Measurements from ENCODE around the gene TNS3. TPM values are rescaled to one million over a fixed set of nuclear protein-coding genes. Genes with fewer than 3 reads are reported as not detected.

Gene TNS3
- total and polyA plus RNA-seq, 5 donors from 2014 or later = 1.4 TPM; not detected in 4

- Histone ChIP-seq H3K4me3 (ENCODE audit: low read depth, low read length) (no peak overlapping the region), H3K27ac (ENCODE audit: insufficient read depth, low read length, poor library complexity, severe bottlenecking) (no peak overlapping the region), H3K27me3 (ENCODE audit: control insufficient read depth, insufficient read depth, low read length) (peaks cover 5% of the 10 kb centered on the region), H3K36me3 (ENCODE audit: control insufficient read depth, insufficient read depth, low read length) (no peaks in the 10 kb centered on the region), H3K4me1 (ENCODE audit: control insufficient read depth, insufficient read depth, low read length, poor library complexity, severe bottlenecking) (no peaks in the 10 kb centered on the region), H3K9me3 (ENCODE audit: control insufficient read depth in 2 of 2, low read length in 2 of 2) (no peaks in the 10 kb centered on the region)
- no peaks in the 10 kb centered on the region for H3K36me3 Mint-ChIP-seq
- H3K27ac Mint-ChIP-seq = no peak overlapping the region
- DNase-seq = no peak
- H3K9me3 Mint-ChIP-seq = peaks cover 0 to 3% (median 0%) of the 10 kb centered on the region in 7 donors
- H3K4me3 Mint-ChIP-seq = no peak overlapping the region
- no peak for ATAC-seq (ENCODE audit: low read depth in 2 of 2)
- H3K4me1 Mint-ChIP-seq = no peaks in the 10 kb centered on the region
- peaks cover 38% of the 10 kb centered on the region for H3K27me3 Mint-ChIP-seq
Measured at GRCh38 chr7:47582764-47583738, 1.1 kb upstream of the TNS3 start.

GRCh38 chr7:47581438-47581803 lies 490 bp downstream of the TNS3 start:
- DNase-seq (no peak), ATAC-seq (ENCODE audit: low read depth in 2 of 2) (peak in 1 of 2 donors; percentile 5)
- H3K4me1 Mint-ChIP-seq = no peaks in the 10 kb centered on the region

GRCh38 chr7:47580811-47581331 lies 1.0 kb downstream of the TNS3 start:
- Mint-ChIP-seq H3K4me3 (no peak overlapping the region), H3K36me3 (no peaks in the 10 kb centered on the region), H3K4me1 (no peaks in the 10 kb centered on the region), H3K27me3 (peaks cover 43% of the 10 kb centered on the region), H3K9me3 (peaks cover 0 to 3% (median 0%) of the 10 kb centered on the region in 7 donors), H3K27ac (no peak overlapping the region)
- H3K4me1 ChIP-seq (ENCODE audit: control insufficient read depth, insufficient read depth, low read length, poor library complexity, severe bottlenecking) = no peaks in the 10 kb centered on the region
- peaks cover 5% of the 10 kb centered on the region for H3K27me3 ChIP-seq (ENCODE audit: control insufficient read depth, insufficient read depth, low read length)
- H3K36me3 ChIP-seq (ENCODE audit: control insufficient read depth, insufficient read depth, low read length) = no peaks in the 10 kb centered on the region
- ATAC-seq (ENCODE audit: low read depth in 2 of 2) (no peak), DNase-seq (no peak)
- H3K9me3 ChIP-seq (ENCODE audit: control insufficient read depth in 2 of 2, low read length in 2 of 2) = no peaks in the 10 kb centered on the region
- H3K27ac ChIP-seq (ENCODE audit: insufficient read depth, low read length, poor library complexity, severe bottlenecking) = no peak overlapping the region
- H3K4me3 ChIP-seq (ENCODE audit: low read depth, low read length) = no peak overlapping the region

More at GRCh38 chr7:47581438-47581803, 490 bp downstream of the TNS3 start:
- Mint-ChIP-seq H3K9me3 (peaks cover 0 to 3% (median 0%) of the 10 kb centered on the region in 7 donors), H3K27ac (no peak overlapping the region), H3K4me3 (no peak overlapping the region), H3K27me3 (peaks cover 43% of the 10 kb centered on the region), H3K36me3 (no peaks in the 10 kb centered on the region)
- Histone ChIP-seq H3K9me3 (ENCODE audit: control insufficient read depth in 2 of 2, low read length in 2 of 2) (no peaks in the 10 kb centered on the region), H3K4me1 (ENCODE audit: control insufficient read depth, insufficient read depth, low read length, poor library complexity, severe bottlenecking) (no peaks in the 10 kb centered on the region), H3K27ac (ENCODE audit: insufficient read depth, low read length, poor library complexity, severe bottlenecking) (no peak overlapping the region), H3K27me3 (ENCODE audit: control insufficient read depth, insufficient read depth, low read length) (peaks cover 5% of the 10 kb centered on the region), H3K36me3 (ENCODE audit: control insufficient read depth, insufficient read depth, low read length) (no peaks in the 10 kb centered on the region), H3K4me3 (ENCODE audit: low read depth, low read length) (no peak overlapping the region)

- Histone ChIP-seq H3K4me3 (ENCODE audit: low read depth, low read length) (no peak overlapping the region), H3K36me3 (ENCODE audit: control insufficient read depth, insufficient read depth, low read length) (no peaks in the 10 kb centered on the region), H3K27me3 (ENCODE audit: control insufficient read depth, insufficient read depth, low read length) (peaks cover 5% of the 10 kb centered on the region), H3K27ac (ENCODE audit: insufficient read depth, low read length, poor library complexity, severe bottlenecking) (no peak overlapping the region), H3K9me3 (ENCODE audit: control insufficient read depth in 2 of 2, low read length in 2 of 2) (no peaks in the 10 kb centered on the region), H3K4me1 (ENCODE audit: control insufficient read depth, insufficient read depth, low read length, poor library complexity, severe bottlenecking) (no peaks in the 10 kb centered on the region)
- Mint-ChIP-seq H3K9me3 (peaks cover 0 to 3% (median 0%) of the 10 kb centered on the region in 7 donors), H3K4me1 (no peaks in the 10 kb centered on the region), H3K4me3 (no peak overlapping the region), H3K36me3 (no peaks in the 10 kb centered on the region), H3K27me3 (peaks cover 38% of the 10 kb centered on the region), H3K27ac (no peak overlapping the region)
- ATAC-seq (ENCODE audit: low read depth in 2 of 2) (no peak), DNase-seq (no peak)
Measured at GRCh38 chr7:47580175-47580706, 1.7 kb downstream of the TNS3 start.

- H3K4me1 ChIP-seq (ENCODE audit: control insufficient read depth, insufficient read depth, low read length, poor library complexity, severe bottlenecking) = no peaks in the 10 kb centered on the region
- H3K27me3 Mint-ChIP-seq = peaks cover 32% of the 10 kb centered on the region
- no peak overlapping the region for H3K4me3 Mint-ChIP-seq
- H3K27ac Mint-ChIP-seq = no peak overlapping the region
- no peak for ATAC-seq (ENCODE audit: low read depth in 2 of 2)
- peaks cover 5% of the 10 kb centered on the region for H3K27me3 ChIP-seq (ENCODE audit: control insufficient read depth, insufficient read depth, low read length)
- peaks cover 0 to 1% (median 0%) of the 10 kb centered on the region in 7 donors for H3K9me3 Mint-ChIP-seq
- H3K36me3 ChIP-seq (ENCODE audit: control insufficient read depth, insufficient read depth, low read length) = no peaks in the 10 kb centered on the region
- no peaks in the 10 kb centered on the region for H3K36me3 Mint-ChIP-seq
- H3K4me1 Mint-ChIP-seq = no peaks in the 10 kb centered on the region
- H3K27ac ChIP-seq (ENCODE audit: insufficient read depth, low read length, poor library complexity, severe bottlenecking) = no peak overlapping the region
- no peaks in the 10 kb centered on the region for H3K9me3 ChIP-seq (ENCODE audit: control insufficient read depth in 2 of 2, low read length in 2 of 2)
- H3K4me3 ChIP-seq (ENCODE audit: low read depth, low read length) = no peak overlapping the region
- no peak for DNase-seq
Measured at GRCh38 chr7:47579458-47579857, 2.5 kb downstream of the TNS3 start.

GRCh38 chr7:47578579-47579270 lies 3.2 kb downstream of the TNS3 start:
- Histone ChIP-seq H3K9me3 (ENCODE audit: control insufficient read depth in 2 of 2, low read length in 2 of 2) (no peaks in the 10 kb centered on the region), H3K27ac (ENCODE audit: insufficient read depth, low read length, poor library complexity, severe bottlenecking) (no peak overlapping the region), H3K36me3 (ENCODE audit: control insufficient read depth, insufficient read depth, low read length) (no peaks in the 10 kb centered on the region), H3K4me3 (ENCODE audit: low read depth, low read length) (no peak overlapping the region), H3K4me1 (ENCODE audit: control insufficient read depth, insufficient read depth, low read length, poor library complexity, severe bottlenecking) (no peaks in the 10 kb centered on the region), H3K27me3 (ENCODE audit: control insufficient read depth, insufficient read depth, low read length) (peaks cover 5% of the 10 kb centered on the region)
- Mint-ChIP-seq H3K4me1 (peaks cover 0 to 3% (median 0%) of the 10 kb centered on the region in 4 donors), H3K9me3 (peaks cover 0 to 1% (median 0%) of the 10 kb centered on the region in 7 donors), H3K27me3 (peaks cover 29% of the 10 kb centered on the region), H3K27ac (no peak overlapping the region), H3K36me3 (no peaks in the 10 kb centered on the region), H3K4me3 (no peak overlapping the region)
- DNase-seq = no peak
- ATAC-seq (ENCODE audit: low read depth in 2 of 2) = no peak

- ATAC-seq (ENCODE audit: low read depth in 2 of 2) (no peak), DNase-seq (no peak)
- Mint-ChIP-seq H3K4me1 (peaks cover 0 to 3% (median 0%) of the 10 kb centered on the region in 4 donors), H3K9me3 (peaks cover 0 to 3% (median 0%) of the 10 kb centered on the region in 7 donors), H3K4me3 (no peak overlapping the region), H3K36me3 (no peaks in the 10 kb centered on the region), H3K27ac (peak overlapping the region in 1 of 3 donors; percentile 79), H3K27me3 (peaks cover 21% of the 10 kb centered on the region)
- peaks cover 2% of the 10 kb centered on the region for H3K27me3 ChIP-seq (ENCODE audit: control insufficient read depth, insufficient read depth, low read length)
- H3K4me3 ChIP-seq (ENCODE audit: low read depth, low read length) = no peak overlapping the region
- H3K27ac ChIP-seq (ENCODE audit: insufficient read depth, low read length, poor library complexity, severe bottlenecking) = no peak overlapping the region
- H3K9me3 ChIP-seq (ENCODE audit: control insufficient read depth in 2 of 2, low read length in 2 of 2) = no peaks in the 10 kb centered on the region
- no peaks in the 10 kb centered on the region for H3K36me3 ChIP-seq (ENCODE audit: control insufficient read depth, insufficient read depth, low read length)
- no peaks in the 10 kb centered on the region for H3K4me1 ChIP-seq (ENCODE audit: control insufficient read depth, insufficient read depth, low read length, poor library complexity, severe bottlenecking)
Measured at GRCh38 chr7:47577321-47577919, 4.5 kb downstream of the TNS3 start.

Measured in CD4-positive, CD25-positive, alpha-beta regulatory T cell (primary cell).